ENCODE measurements around the gene STIP1.

STIP1 gene

GRCh38 chr11:64247729-64248531 is 62.0 kb downstream of the STIP1 start:
- peaks cover 49 to 57% of the 10 kb centered on the region in 2 experiments for H3K4me1 ChIP-seq (ENCODE audit: control insufficient read depth in 1 of 2, insufficient read depth in 1 of 2, low read depth in 1 of 2, low read length in 1 of 2)
- H3K27me3 ChIP-seq, result peaks cover 16% of the 10 kb centered on the region
- H3K4me3 ChIP-seq (ENCODE audit: low read depth in 1 of 2, low read length in 1 of 2), result peak overlapping the region; percentile 76 to 85
- H3K36me3 ChIP-seq, result no peaks in the 10 kb centered on the region
- no peaks in the 10 kb centered on the region for H3K9me3 ChIP-seq
- TF ChIP-seq CTCF (IDR thresholded peaks at IDR 0.05), result no peak
- H3K27ac ChIP-seq, result no peak overlapping the region

- H3K27ac ChIP-seq, result no peak overlapping the region
Observed at GRCh38 chr11:64248578-64248977, 62.6 kb downstream of the STIP1 start.

GRCh38 chr11:64249038-64249437 is 63.1 kb downstream of the STIP1 start:
- TF ChIP-seq CTCF (IDR thresholded peaks at IDR 0.05), result no peak
- Histone ChIP-seq H3K4me3 (ENCODE audit: low read depth in 1 of 2, low read length in 1 of 2) (no peak overlapping the region), H3K27me3 (peaks cover 16% of the 10 kb centered on the region), H3K9me3 (no peaks in the 10 kb centered on the region), H3K4me1 (ENCODE audit: control insufficient read depth in 1 of 2, insufficient read depth in 1 of 2, low read depth in 1 of 2, low read length in 1 of 2) (peaks cover 47 to 59% of the 10 kb centered on the region in 2 experiments), H3K27ac (no peak overlapping the region), H3K36me3 (no peaks in the 10 kb centered on the region)

More at GRCh38 chr11:64248578-64248977, 62.6 kb downstream of the STIP1 start:
- Histone ChIP-seq H3K4me3 (ENCODE audit: low read depth in 1 of 2, low read length in 1 of 2) (no peak overlapping the region), H3K27me3 (peaks cover 16% of the 10 kb centered on the region), H3K9me3 (no peaks in the 10 kb centered on the region), H3K36me3 (no peaks in the 10 kb centered on the region), H3K4me1 (ENCODE audit: control insufficient read depth in 1 of 2, insufficient read depth in 1 of 2, low read depth in 1 of 2, low read length in 1 of 2) (peaks cover 47 to 59% of the 10 kb centered on the region in 2 experiments)
- no peak for TF ChIP-seq CTCF (IDR thresholded peaks at IDR 0.05)

GRCh38 chr11:64249563-64250414 is 63.8 kb downstream of the STIP1 start:
- Histone ChIP-seq H3K4me3 (ENCODE audit: low read depth in 1 of 2, low read length in 1 of 2) (no peak overlapping the region), H3K9me3 (no peaks in the 10 kb centered on the region), H3K4me1 (ENCODE audit: control insufficient read depth in 1 of 2, insufficient read depth in 1 of 2, low read depth in 1 of 2, low read length in 1 of 2) (peaks cover 47 to 58% of the 10 kb centered on the region in 2 experiments), H3K27me3 (peaks cover 16% of the 10 kb centered on the region), H3K27ac (no peak overlapping the region), H3K36me3 (peaks cover 3% of the 10 kb centered on the region)
- TF ChIP-seq CTCF (IDR thresholded peaks at IDR 0.05), result no peak

- Histone ChIP-seq H3K27ac (peak overlapping the region; percentile 46), H3K36me3 (peaks cover 10% of the 10 kb centered on the region), H3K9me3 (no peaks in the 10 kb centered on the region), H3K4me3 (ENCODE audit: low read depth in 1 of 2, low read length in 1 of 2) (peak overlapping the region; percentile 58 to 75), H3K27me3 (peaks cover 16% of the 10 kb centered on the region), H3K4me1 (ENCODE audit: control insufficient read depth in 1 of 2, insufficient read depth in 1 of 2, low read depth in 1 of 2, low read length in 1 of 2) (peaks cover 41 to 50% of the 10 kb centered on the region in 2 experiments)
- no peak for TF ChIP-seq CTCF (IDR thresholded peaks at IDR 0.05)
Observed at GRCh38 chr11:64250415-64251015, 64.5 kb downstream of the STIP1 start.
